WI38 (cell line): ENCODE data around the gene MARF1.
"Not testable (repeated sequence)": the region's sequence is repeated elsewhere in the genome, so short reads cannot be mapped to it uniquely, and the experiment has no call there.

Source experiments
- H3K4me3 ChIP-seq: 2 replicates; pipeline ENCODE4 v1.5.1; 2011; ENCODE audit warnings: low read depth, mild to moderate bottlenecking, control low read depth, low read length
- CTCF ChIP-seq: IDR thresholded peaks from 2 replicates; pipeline ENCODE4 v1.5.1; 2012; ENCODE audit warnings: low read depth, mild to moderate bottlenecking, control low read depth, low read length

The MARF1 gene

GRCh38 chr16:15650698-15651171, 7.8 kb upstream of the MARF1 start:
- peak overlapping the region; percentile 92 for H3K4me3 ChIP-seq
- no peak for TF ChIP-seq CTCF

- peak within 1 kb of the TSS; percentile 92 for H3K4me3 ChIP-seq
- TF ChIP-seq CTCF: no peak
Observed at GRCh38 chr16:15650019-15650697, 7.2 kb upstream of the MARF1 start, which contains the start of gene NDE1. Gene NDE1, plus strand, starts transcription at chr16:15650245. Its CDS starts 14,534 bp downstream, at chr16:15664779.

- H3K4me3 ChIP-seq: peak overlapping the region; percentile 43
- no peak for TF ChIP-seq CTCF
Observed at GRCh38 chr16:15649727-15650018, 6.7 kb upstream of the MARF1 start.

- peak overlapping the region; percentile 43 for H3K4me3 ChIP-seq
Observed at GRCh38 chr16:15649311-15649710, 6.4 kb upstream of the MARF1 start.

- no peak for TF ChIP-seq CTCF
Observed at GRCh38 chr16:15648135-15648730, 5.3 kb upstream of the MARF1 start.

GRCh38 chr16:15647294-15648014, 4.5 kb upstream of the MARF1 start:
- no peak overlapping the region for H3K4me3 ChIP-seq
- no peak for TF ChIP-seq CTCF

More at GRCh38 chr16:15648135-15648730, 5.3 kb upstream of the MARF1 start:
- no peak overlapping the region for H3K4me3 ChIP-seq

GRCh38 chr16:15646557-15647293, 3.8 kb upstream of the MARF1 start:
- H3K4me3 ChIP-seq: not testable (repeated sequence)

- not testable (repeated sequence) for H3K4me3 ChIP-seq
Observed at GRCh38 chr16:15644962-15645465, 2.1 kb upstream of the MARF1 start.
